Lower lobe of right lung (tissue), 2 donors: ENCODE data around the gene BCL3. TPM values are rescaled to one million over a fixed set of nuclear protein-coding genes. Genes with fewer than 3 reads are reported as not detected.

Source experiments
- ATAC-seq, 2 donors: fragments of 200-7000 bp; cut with Tn5 transposase; one replicate each; pipeline ENCODE4 v1.9.1; 2020 to 2022; ENCODE audit warnings: mild to moderate bottlenecking in 2 of 2, moderate library complexity in 2 of 2
- DNase-seq: peaks from one replicate; pipeline ENCODE4 v3.0.0-alpha.2; 2020
- H3K27ac ChIP-seq: fragments of 200-600 bp; one replicate; pipeline ENCODE4 v1.8.0; 2022
- H3K27me3 ChIP-seq: fragments of 200-600 bp; one replicate; pipeline ENCODE4 v1.8.0; 2022; ENCODE audit warnings: low read depth
- H3K36me3 ChIP-seq: fragments of 200-600 bp; one replicate; pipeline ENCODE4 v1.8.0; 2022; ENCODE audit warnings: mild to moderate bottlenecking
- H3K4me1 ChIP-seq: fragments of 200-600 bp; one replicate; pipeline ENCODE4 v1.8.0; 2022
- H3K4me3 ChIP-seq: fragments of 200-600 bp; one replicate; pipeline ENCODE4 v1.8.0; 2022; ENCODE audit warnings: mild to moderate bottlenecking
- H3K9me3 ChIP-seq: fragments of 200-600 bp; one replicate; pipeline ENCODE4 v1.8.0; 2022
- intact Hi-C: fragments of 100-400 bp; cut with DNase I; formaldehyde crosslinking; loops from one replicate; pipeline ENCODE4 v1.11.0; 2022
- total RNA-seq: library from RNA; stranded (reverse); fragmentation: NEBNext Ultra II Directional; extraction: Animal tissue kit (Norgen Biotek cat#: 25700); gene quantifications from one replicate; pipeline ENCODE4 v1.2.1, GENCODE V29; 2021
- TF ChIP-seq, protein P1 (sequence below): fragments of 200-600 bp; IDR thresholded peaks from one replicate; pipeline ENCODE4 v1.8.0; 2022; ENCODE audit warnings: antibody characterized with exemption, mild to moderate bottlenecking
- donor health status: DM: no; HTN: yes; CAD: no; lungs with severe emphysema.

The BCL3 gene
- total RNA-seq, 1 donor from 2014 or later: 41.0 TPM

DNA sequence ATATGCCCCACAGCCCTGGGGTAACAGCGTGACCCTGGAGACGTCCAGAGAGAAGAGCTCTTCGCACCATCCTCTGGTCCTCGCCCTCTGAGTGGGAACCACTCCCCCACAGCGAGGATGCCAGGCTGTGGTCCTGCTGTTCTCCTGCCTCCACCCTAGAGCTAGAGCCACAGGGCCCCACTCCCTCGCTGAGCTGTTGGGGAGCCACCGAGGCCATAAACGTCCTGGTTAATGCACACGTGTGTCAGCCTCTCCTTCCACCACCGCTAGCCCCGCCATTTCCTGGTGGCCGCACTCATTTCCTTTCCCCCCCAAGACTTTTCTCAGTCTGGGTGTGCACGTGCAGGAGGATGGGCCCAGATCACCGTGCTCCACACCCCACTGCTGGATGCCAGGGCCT is 38.0 kb upstream of the BCL3 start:
- no peak overlapping the region for H3K4me3 ChIP-seq
- DNase-seq (no peak), ATAC-seq (peak in 1 of 2 donors; percentile 42)
- H3K4me1 ChIP-seq: no peaks in the 10 kb centered on the region
- intact Hi-C loops: no loop called here
- no peak overlapping the region for H3K27ac ChIP-seq
- no peaks in the 10 kb centered on the region for H3K36me3 ChIP-seq
- H3K9me3 ChIP-seq: peaks cover 4% of the 10 kb centered on the region
- no peaks in the 10 kb centered on the region for H3K27me3 ChIP-seq
- TF ChIP-seq, protein P1, sequence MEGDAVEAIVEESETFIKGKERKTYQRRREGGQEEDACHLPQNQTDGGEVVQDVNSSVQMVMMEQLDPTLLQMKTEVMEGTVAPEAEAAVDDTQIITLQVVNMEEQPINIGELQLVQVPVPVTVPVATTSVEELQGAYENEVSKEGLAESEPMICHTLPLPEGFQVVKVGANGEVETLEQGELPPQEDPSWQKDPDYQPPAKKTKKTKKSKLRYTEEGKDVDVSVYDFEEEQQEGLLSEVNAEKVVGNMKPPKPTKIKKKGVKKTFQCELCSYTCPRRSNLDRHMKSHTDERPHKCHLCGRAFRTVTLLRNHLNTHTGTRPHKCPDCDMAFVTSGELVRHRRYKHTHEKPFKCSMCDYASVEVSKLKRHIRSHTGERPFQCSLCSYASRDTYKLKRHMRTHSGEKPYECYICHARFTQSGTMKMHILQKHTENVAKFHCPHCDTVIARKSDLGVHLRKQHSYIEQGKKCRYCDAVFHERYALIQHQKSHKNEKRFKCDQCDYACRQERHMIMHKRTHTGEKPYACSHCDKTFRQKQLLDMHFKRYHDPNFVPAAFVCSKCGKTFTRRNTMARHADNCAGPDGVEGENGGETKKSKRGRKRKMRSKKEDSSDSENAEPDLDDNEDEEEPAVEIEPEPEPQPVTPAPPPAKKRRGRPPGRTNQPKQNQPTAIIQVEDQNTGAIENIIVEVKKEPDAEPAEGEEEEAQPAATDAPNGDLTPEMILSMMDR: no peak

DNA sequence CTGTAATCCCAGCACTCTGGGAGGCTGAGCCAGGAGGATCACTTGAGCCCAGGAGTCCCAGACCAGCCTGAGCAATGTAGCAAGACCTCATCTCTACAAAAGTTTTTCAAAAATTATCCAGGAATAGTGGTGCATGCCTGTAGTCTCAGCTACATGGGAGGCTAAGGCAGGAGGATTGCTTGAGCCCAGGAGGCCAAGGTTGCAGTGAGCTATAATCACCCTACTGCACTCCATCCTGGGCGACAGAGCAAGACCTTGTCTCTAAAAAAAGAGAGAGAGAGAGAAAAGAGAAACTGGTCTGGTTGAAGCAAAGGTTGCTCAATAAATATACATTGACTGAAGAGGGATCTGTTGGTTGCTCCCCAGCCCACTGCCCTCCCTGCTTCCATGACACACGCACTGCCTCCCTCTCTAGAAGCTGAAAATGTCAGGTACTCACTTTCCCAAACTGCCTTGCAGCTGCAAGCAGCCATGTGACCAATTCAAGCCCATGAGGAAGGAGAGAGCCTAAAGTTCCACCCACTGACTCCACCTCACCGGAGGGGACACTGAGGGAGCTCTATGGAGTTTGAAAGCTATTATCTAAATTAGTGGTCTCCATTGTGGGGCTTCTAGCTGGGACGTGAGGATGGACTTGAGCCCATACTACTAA is 35.5 kb upstream of the BCL3 start:
- Histone ChIP-seq H3K4me1 (peaks cover 10% of the 10 kb centered on the region), H3K27me3 (no peaks in the 10 kb centered on the region), H3K9me3 (peaks cover 4% of the 10 kb centered on the region), H3K36me3 (no peaks in the 10 kb centered on the region), H3K4me3 (no peak overlapping the region), H3K27ac (no peak overlapping the region)
- DNase-seq: no peak
- TF ChIP-seq, protein P1: no peak
- peak in 1 of 2 donors; percentile 36 for ATAC-seq
- intact Hi-C loops: no loop called here

DNA sequence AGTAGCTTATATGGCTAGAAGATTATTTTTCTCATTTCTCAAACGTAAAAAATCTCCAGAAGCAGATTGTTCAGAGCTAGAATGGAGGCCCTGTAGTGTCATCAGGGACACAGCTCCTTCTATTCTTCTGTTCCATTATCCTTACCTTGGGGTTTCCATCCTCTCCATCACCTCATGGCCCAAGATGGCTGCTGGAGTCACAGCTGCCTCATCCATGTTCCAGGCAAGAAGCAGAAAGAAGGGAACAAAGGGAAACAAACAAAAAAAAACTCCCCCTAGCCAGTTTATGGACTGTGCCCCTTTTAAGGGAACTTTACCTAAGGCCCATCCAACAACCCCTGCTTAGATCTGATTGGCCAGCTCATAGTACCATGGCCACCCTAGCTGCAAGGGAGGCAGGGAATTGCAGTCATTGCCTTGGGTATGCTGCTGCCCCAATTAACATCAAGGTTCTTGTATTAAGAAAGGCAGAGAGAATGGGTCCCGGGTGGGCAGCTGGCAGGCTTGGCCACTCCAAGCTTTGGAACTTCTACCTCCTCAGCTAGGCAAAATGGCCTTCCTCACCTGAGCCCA is 33.8 kb upstream of the BCL3 start:
- no peak for ATAC-seq
- intact Hi-C loops: no loop called here
- TF ChIP-seq, protein P1: no peak

DNA sequence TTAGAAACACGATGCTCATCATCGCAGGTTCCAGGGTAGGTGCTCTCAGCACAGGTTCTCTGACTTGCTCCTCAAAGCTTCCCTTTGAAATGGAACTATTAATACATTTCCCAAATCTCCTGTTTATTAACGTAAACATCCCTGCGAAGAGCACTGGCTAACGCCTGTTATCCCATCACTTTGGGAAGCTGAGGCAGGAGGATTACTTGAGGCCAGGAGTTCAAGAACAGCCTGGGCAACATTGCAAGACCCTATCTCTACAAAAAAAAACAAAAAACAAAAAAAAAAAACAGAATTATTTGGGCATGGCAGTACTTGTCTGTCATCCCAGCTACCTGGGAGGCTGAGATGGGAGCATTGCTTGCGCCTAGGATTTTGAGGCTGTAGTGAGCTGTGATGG is 30.9 kb upstream of the BCL3 start:
- intact Hi-C loops: no loop called here
- Histone ChIP-seq H3K27me3 (no peaks in the 10 kb centered on the region), H3K27ac (peak overlapping the region; percentile 83)

More for the DNA sequence above, 33.8 kb upstream of the BCL3 start:
- peaks cover 4% of the 10 kb centered on the region for H3K9me3 ChIP-seq
- H3K4me1 ChIP-seq: peaks cover 25% of the 10 kb centered on the region
- DNase-seq: no peak
- H3K36me3 ChIP-seq: no peaks in the 10 kb centered on the region
- no peak overlapping the region for H3K27ac ChIP-seq
- H3K27me3 ChIP-seq: no peaks in the 10 kb centered on the region
- no peak overlapping the region for H3K4me3 ChIP-seq

DNA sequence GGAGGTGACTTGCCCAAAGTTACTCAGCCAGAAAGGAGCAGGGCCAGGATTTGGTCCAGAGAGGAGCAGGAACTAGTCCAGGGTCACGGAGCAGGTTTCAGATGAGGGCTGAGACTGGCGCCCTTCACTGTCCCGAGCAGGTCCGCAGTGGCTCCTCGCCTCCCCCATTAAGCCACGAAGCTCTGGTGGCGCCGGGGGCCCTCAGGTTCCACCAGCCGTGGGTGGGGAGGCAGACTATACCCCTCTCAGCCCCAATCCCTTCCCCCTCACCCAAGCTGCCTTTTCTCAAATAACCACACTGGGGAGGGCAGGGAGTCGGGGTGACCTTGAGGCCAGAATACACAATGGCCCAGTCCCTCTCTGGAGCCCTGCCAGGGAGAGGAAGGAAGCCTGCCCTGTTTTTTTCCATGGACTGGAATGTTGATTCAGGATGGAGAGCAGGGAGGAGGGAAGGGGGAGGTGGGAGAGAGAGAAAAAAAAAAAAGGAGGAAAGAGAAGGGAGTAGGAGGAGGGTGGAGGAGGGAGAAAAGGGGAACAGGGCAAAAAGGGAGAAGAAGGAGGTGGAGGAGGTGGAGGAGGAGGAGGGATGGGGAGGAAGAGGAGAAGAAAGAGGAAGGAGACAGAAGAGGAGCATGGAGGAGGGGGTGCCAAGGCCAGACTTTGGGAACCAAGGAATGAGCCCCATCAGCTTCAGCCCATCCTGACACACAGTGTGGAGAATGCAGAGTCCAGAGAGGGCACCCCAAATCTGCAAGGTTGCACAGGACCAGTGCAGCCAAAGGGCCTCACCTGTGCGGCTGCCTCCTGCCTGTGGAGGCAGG is 29.9 kb upstream of the BCL3 start:
- Histone ChIP-seq H3K27ac (peak overlapping the region; percentile 83), H3K36me3 (no peaks in the 10 kb centered on the region), H3K9me3 (peaks cover 4% of the 10 kb centered on the region), H3K4me1 (peaks cover 61% of the 10 kb centered on the region), H3K27me3 (no peaks in the 10 kb centered on the region), H3K4me3 (peak overlapping the region; percentile 27)
- ATAC-seq (peak; percentile 62 to 80), DNase-seq (peak; percentile 74)
- intact Hi-C loops: no loop called here
- TF ChIP-seq, protein P1: no peak

More for the DNA sequence above, 30.9 kb upstream of the BCL3 start:
- Histone ChIP-seq H3K36me3 (no peaks in the 10 kb centered on the region), H3K4me3 (no peak overlapping the region), H3K4me1 (peaks cover 50% of the 10 kb centered on the region), H3K9me3 (peaks cover 4% of the 10 kb centered on the region)
- DNase-seq (no peak), ATAC-seq (no peak)
- TF ChIP-seq, protein P1: no peak
